Fibroblast of gingiva (primary cell): Measurements from ENCODE around the gene TRIM7.

ENCODE experiments used
- DNase-seq: peaks from one replicate; pipeline ENCODE4 v3.0.0-alpha.2; 2011; ENCODE audit warnings: low read depth

TRIM7 gene

GRCh38 chr5:181173027-181173419 is 32.0 kb downstream of the TRIM7 start:
- DNase-seq: no peak

GRCh38 chr5:181171782-181172181 is 33.2 kb downstream of the TRIM7 start:
- DNase-seq: no peak

- DNase-seq: peak; percentile 38
These were observed 34.0 kb downstream of the TRIM7 start for GRCh38 chr5:181170996-181171395.

- DNase-seq: no peak
These were observed 34.7 kb downstream of the TRIM7 start for GRCh38 chr5:181170237-181170825.

- peak; percentile 74 for DNase-seq
These were observed 35.3 kb downstream of the TRIM7 start for GRCh38 chr5:181169459-181170236.

GRCh38 chr5:181168595-181169118 is 36.3 kb downstream of the TRIM7 start:
- no peak for DNase-seq

GRCh38 chr5:181167814-181168488 is 37.0 kb downstream of the TRIM7 start:
- no peak for DNase-seq

- DNase-seq: no peak
These were observed 37.9 kb downstream of the TRIM7 start for GRCh38 chr5:181166812-181167733.

- DNase-seq: peak; percentile 30
These were observed 40.7 kb downstream of the TRIM7 start for GRCh38 chr5:181164076-181164952.

- DNase-seq: peak; percentile 26
These were observed 41.4 kb downstream of the TRIM7 start for GRCh38 chr5:181163487-181164075.

GRCh38 chr5:181161534-181162175 is 43.3 kb downstream of the TRIM7 start:
- DNase-seq: no peak

- DNase-seq: peak; percentile 53
These were observed 44.1 kb downstream of the TRIM7 start for GRCh38 chr5:181160755-181161533.

GRCh38 chr5:181160152-181160754 is 44.7 kb downstream of the TRIM7 start:
- peak; percentile 29 for DNase-seq

- DNase-seq: peak; percentile 62
These were observed 45.5 kb downstream of the TRIM7 start for GRCh38 chr5:181159286-181160151.

- no peak for DNase-seq
These were observed 46.1 kb downstream of the TRIM7 start for GRCh38 chr5:181158869-181159268.

- DNase-seq: no peak
These were observed 48.2 kb downstream of the TRIM7 start for GRCh38 chr5:181156758-181157157.

- DNase-seq: no peak
These were observed 51.2 kb downstream of the TRIM7 start for GRCh38 chr5:181153814-181154213.

- DNase-seq: no peak
These were observed 52.6 kb downstream of the TRIM7 start for GRCh38 chr5:181152406-181152805.
